ENCODE measurements around the gene ATF4. TPM values are rescaled to one million over a fixed set of nuclear protein-coding genes. Genes with fewer than 3 reads are reported as not detected.

The ATF4 gene
- total RNA-seq, 1 donor from 2014 or later, result 136 TPM

- no peak overlapping the region for H3K27ac ChIP-seq (ENCODE audit: low read depth, low read length)
- peaks cover 0 to 15% (median 13%) of the 10 kb centered on the region in 3 donors for H3K36me3 ChIP-seq (ENCODE audit: control insufficient read depth in 3 of 3, insufficient read depth in 3 of 3, low read length in 3 of 3)
- peaks cover 0 to 10% (median 3%) of the 10 kb centered on the region in 3 donors for H3K27me3 ChIP-seq (ENCODE audit: control insufficient read depth in 3 of 3, insufficient read depth in 3 of 3, low read length in 3 of 3)
- H3K4me3 ChIP-seq (ENCODE audit: low read length in 3 of 3), result peak overlapping the region in 1 of 3 donors; percentile 13
- no peaks in the 10 kb centered on the region for H3K9me3 ChIP-seq (ENCODE audit: control insufficient read depth in 3 of 3, low read length in 3 of 3)
- H3K9ac ChIP-seq (ENCODE audit: low read depth in 1 of 3, low read length in 3 of 3), result peak overlapping the region in 1 of 3 donors; percentile 10
- H3K4me1 ChIP-seq (ENCODE audit: control insufficient read depth in 3 of 3, insufficient read depth in 3 of 3, low read length in 3 of 3), result peaks cover 31 to 40% (median 32%) of the 10 kb centered on the region in 3 donors
Measured at GRCh38 chr22:39534092-39534506, 13.7 kb downstream of the ATF4 start.

- Histone ChIP-seq H3K27me3 (ENCODE audit: control insufficient read depth in 3 of 3, insufficient read depth in 3 of 3, low read length in 3 of 3) (peaks cover 0 to 10% (median 3%) of the 10 kb centered on the region in 3 donors), H3K4me3 (ENCODE audit: low read length in 3 of 3) (peak overlapping the region in 2 of 3 donors; percentile 13 to 41), H3K4me1 (ENCODE audit: control insufficient read depth in 3 of 3, insufficient read depth in 3 of 3, low read length in 3 of 3) (peaks cover 25 to 33% (median 26%) of the 10 kb centered on the region in 3 donors), H3K36me3 (ENCODE audit: control insufficient read depth in 3 of 3, insufficient read depth in 3 of 3, low read length in 3 of 3) (peaks cover 0 to 12% (median 9%) of the 10 kb centered on the region in 3 donors), H3K27ac (ENCODE audit: low read depth, low read length) (no peak overlapping the region), H3K9me3 (ENCODE audit: control insufficient read depth in 3 of 3, low read length in 3 of 3) (no peaks in the 10 kb centered on the region), H3K9ac (ENCODE audit: low read depth in 1 of 3, low read length in 3 of 3) (peak overlapping the region in 1 of 3 donors; percentile 10)
Measured at GRCh38 chr22:39534591-39535356, 14.4 kb downstream of the ATF4 start.

GRCh38 chr22:39535357-39535725, 15.0 kb downstream of the ATF4 start:
- Histone ChIP-seq H3K27ac (ENCODE audit: low read depth, low read length) (no peak overlapping the region), H3K4me3 (ENCODE audit: low read length in 3 of 3) (no peak overlapping the region), H3K9me3 (ENCODE audit: control insufficient read depth in 3 of 3, low read length in 3 of 3) (no peaks in the 10 kb centered on the region), H3K4me1 (ENCODE audit: control insufficient read depth in 3 of 3, insufficient read depth in 3 of 3, low read length in 3 of 3) (peaks cover 21 to 27% (median 21%) of the 10 kb centered on the region in 3 donors), H3K36me3 (ENCODE audit: control insufficient read depth in 3 of 3, insufficient read depth in 3 of 3, low read length in 3 of 3) (peaks cover 0 to 8% (median 7%) of the 10 kb centered on the region in 3 donors), H3K9ac (ENCODE audit: low read depth in 1 of 3, low read length in 3 of 3) (no peak overlapping the region), H3K27me3 (ENCODE audit: control insufficient read depth in 3 of 3, insufficient read depth in 3 of 3, low read length in 3 of 3) (peaks cover 0 to 14% (median 3%) of the 10 kb centered on the region in 3 donors)

DNA sequence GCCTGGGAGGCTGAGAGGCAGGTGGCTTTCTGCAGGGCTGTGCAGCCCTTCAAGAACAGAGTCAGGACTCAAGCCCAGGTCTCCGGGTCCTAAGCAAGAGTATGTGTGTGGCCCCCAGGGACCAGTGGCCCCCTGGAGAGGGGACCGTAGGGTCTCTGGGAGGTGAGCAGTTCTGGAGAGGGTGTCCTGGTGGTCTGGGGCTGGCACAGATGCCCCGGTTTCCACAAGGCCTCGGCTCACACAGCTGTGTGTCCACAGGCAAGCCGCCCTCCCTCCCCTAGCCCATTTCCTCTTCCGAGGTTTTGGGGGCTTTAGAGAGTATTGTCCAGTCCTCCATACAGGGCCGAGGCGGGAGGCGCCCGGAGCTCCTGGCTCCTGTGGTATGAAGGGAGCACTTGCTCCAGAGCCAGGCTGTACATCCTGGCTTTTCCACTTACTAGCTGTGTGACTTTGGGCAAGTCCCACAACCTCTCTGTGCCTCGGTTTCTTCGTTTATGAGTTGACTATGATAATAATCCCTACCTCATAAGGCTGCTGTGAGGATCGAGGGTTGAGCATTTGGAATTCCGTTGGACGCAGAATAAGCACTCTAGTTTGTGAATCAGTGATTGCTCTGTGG, 15.6 kb downstream of the ATF4 start:
- no peak overlapping the region for H3K27ac ChIP-seq (ENCODE audit: low read depth, low read length)
- H3K27me3 ChIP-seq (ENCODE audit: control insufficient read depth in 3 of 3, insufficient read depth in 3 of 3, low read length in 3 of 3), result peaks cover 0 to 18% (median 3%) of the 10 kb centered on the region in 3 donors
- H3K4me3 ChIP-seq (ENCODE audit: low read length in 3 of 3), result no peak overlapping the region
- H3K4me1 ChIP-seq (ENCODE audit: control insufficient read depth in 3 of 3, insufficient read depth in 3 of 3, low read length in 3 of 3), result peaks cover 15 to 21% (median 17%) of the 10 kb centered on the region in 3 donors
- H3K9me3 ChIP-seq (ENCODE audit: control insufficient read depth in 3 of 3, low read length in 3 of 3), result no peaks in the 10 kb centered on the region
- H3K9ac ChIP-seq (ENCODE audit: low read depth in 1 of 3, low read length in 3 of 3), result no peak overlapping the region
- peaks cover 0 to 6% (median 4%) of the 10 kb centered on the region in 3 donors for H3K36me3 ChIP-seq (ENCODE audit: control insufficient read depth in 3 of 3, insufficient read depth in 3 of 3, low read length in 3 of 3)

- Histone ChIP-seq H3K27ac (ENCODE audit: low read depth, low read length) (no peak overlapping the region), H3K9me3 (ENCODE audit: control insufficient read depth in 3 of 3, low read length in 3 of 3) (no peaks in the 10 kb centered on the region)
Measured at GRCh38 chr22:39536711-39537110, 16.3 kb downstream of the ATF4 start.

GRCh38 chr22:39537975-39538374, 17.6 kb downstream of the ATF4 start:
- Histone ChIP-seq H3K27me3 (ENCODE audit: control insufficient read depth in 3 of 3, insufficient read depth in 3 of 3, low read length in 3 of 3) (peaks cover 5 to 21% (median 7%) of the 10 kb centered on the region in 3 donors), H3K9me3 (ENCODE audit: control insufficient read depth in 3 of 3, low read length in 3 of 3) (no peaks in the 10 kb centered on the region), H3K4me1 (ENCODE audit: control insufficient read depth in 3 of 3, insufficient read depth in 3 of 3, low read length in 3 of 3) (peaks cover 3 to 8% (median 4%) of the 10 kb centered on the region in 3 donors), H3K36me3 (ENCODE audit: control insufficient read depth in 3 of 3, insufficient read depth in 3 of 3, low read length in 3 of 3) (no peaks in the 10 kb centered on the region), H3K9ac (ENCODE audit: low read depth in 1 of 3, low read length in 3 of 3) (no peak overlapping the region), H3K4me3 (ENCODE audit: low read length in 3 of 3) (no peak overlapping the region), H3K27ac (ENCODE audit: low read depth, low read length) (no peak overlapping the region)

More at GRCh38 chr22:39536711-39537110, 16.3 kb downstream of the ATF4 start:
- no peak overlapping the region for H3K4me3 ChIP-seq (ENCODE audit: low read length in 3 of 3)
- H3K4me1 ChIP-seq (ENCODE audit: control insufficient read depth in 3 of 3, insufficient read depth in 3 of 3, low read length in 3 of 3), result peaks cover 7 to 13% (median 9%) of the 10 kb centered on the region in 3 donors
- H3K9ac ChIP-seq (ENCODE audit: low read depth in 1 of 3, low read length in 3 of 3), result no peak overlapping the region
- peaks cover 0 to 2% (median 0%) of the 10 kb centered on the region in 3 donors for H3K36me3 ChIP-seq (ENCODE audit: control insufficient read depth in 3 of 3, insufficient read depth in 3 of 3, low read length in 3 of 3)
- H3K27me3 ChIP-seq (ENCODE audit: control insufficient read depth in 3 of 3, insufficient read depth in 3 of 3, low read length in 3 of 3), result peaks cover 2 to 20% (median 3%) of the 10 kb centered on the region in 3 donors

- H3K27me3 ChIP-seq (ENCODE audit: control insufficient read depth in 3 of 3, insufficient read depth in 3 of 3, low read length in 3 of 3), result peaks cover 24 to 47% (median 40%) of the 10 kb centered on the region in 3 donors
- H3K9me3 ChIP-seq (ENCODE audit: control insufficient read depth in 3 of 3, low read length in 3 of 3), result no peaks in the 10 kb centered on the region
- no peaks in the 10 kb centered on the region for H3K36me3 ChIP-seq (ENCODE audit: control insufficient read depth in 3 of 3, insufficient read depth in 3 of 3, low read length in 3 of 3)
- peaks cover 0 to 5% (median 0%) of the 10 kb centered on the region in 3 donors for H3K4me1 ChIP-seq (ENCODE audit: control insufficient read depth in 3 of 3, insufficient read depth in 3 of 3, low read length in 3 of 3)
- no peak overlapping the region for H3K27ac ChIP-seq (ENCODE audit: low read depth, low read length)
- H3K9ac ChIP-seq (ENCODE audit: low read depth in 1 of 3, low read length in 3 of 3), result no peak overlapping the region
- no peak overlapping the region for H3K4me3 ChIP-seq (ENCODE audit: low read length in 3 of 3)
Measured at GRCh38 chr22:39543095-39543494, 22.7 kb downstream of the ATF4 start.

DNA sequence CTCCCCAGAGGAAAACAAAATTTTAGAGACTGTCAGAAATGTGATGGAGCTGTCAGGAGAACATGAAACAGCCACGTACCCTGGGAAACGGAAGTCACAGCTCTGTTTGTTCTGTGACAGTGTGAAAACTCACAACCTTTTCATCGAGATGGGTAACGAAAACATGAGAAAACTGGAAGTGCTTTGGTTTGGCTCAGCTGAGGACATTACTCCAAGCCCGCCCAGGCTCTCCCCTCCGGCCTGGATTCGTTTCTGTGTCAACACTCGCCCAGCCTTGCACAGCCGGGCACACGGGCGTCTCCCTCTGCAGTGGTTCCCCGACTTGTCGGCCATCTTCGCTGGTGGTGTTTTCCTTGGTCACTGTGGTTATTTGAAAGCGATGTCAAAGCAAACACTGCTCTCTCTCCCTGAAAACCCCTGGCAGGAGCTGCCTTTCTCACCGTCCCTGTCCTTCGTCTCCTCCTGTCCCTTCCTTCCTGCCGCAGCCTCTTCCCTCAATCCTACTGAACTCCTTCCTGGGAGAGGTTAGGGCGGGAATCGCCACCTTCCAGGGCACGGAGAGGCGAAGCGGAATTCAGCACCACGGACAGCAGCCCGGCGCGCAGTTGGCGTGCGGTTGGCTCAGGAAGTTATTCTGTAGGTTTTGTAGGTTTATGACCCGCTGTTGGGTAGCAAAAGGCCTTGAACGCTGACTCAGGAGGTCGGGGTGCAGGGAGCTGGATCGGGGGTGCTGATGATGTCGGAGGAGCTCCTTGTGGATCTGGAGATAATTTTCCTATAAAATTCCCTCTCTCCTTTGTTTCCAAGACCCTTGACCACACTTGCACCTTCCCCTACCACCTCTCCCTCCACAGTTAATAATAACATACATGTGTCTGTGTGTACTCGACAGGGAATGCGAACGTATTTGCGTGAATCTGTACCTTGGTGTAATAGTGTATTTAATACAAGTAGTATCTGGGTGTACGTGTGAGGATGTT, 25.3 kb downstream of the ATF4 start:
- Histone ChIP-seq H3K4me3 (ENCODE audit: low read length in 3 of 3) (no peak overlapping the region), H3K27me3 (ENCODE audit: control insufficient read depth in 3 of 3, insufficient read depth in 3 of 3, low read length in 3 of 3) (peaks cover 34 to 56% (median 56%) of the 10 kb centered on the region in 3 donors)

DNA sequence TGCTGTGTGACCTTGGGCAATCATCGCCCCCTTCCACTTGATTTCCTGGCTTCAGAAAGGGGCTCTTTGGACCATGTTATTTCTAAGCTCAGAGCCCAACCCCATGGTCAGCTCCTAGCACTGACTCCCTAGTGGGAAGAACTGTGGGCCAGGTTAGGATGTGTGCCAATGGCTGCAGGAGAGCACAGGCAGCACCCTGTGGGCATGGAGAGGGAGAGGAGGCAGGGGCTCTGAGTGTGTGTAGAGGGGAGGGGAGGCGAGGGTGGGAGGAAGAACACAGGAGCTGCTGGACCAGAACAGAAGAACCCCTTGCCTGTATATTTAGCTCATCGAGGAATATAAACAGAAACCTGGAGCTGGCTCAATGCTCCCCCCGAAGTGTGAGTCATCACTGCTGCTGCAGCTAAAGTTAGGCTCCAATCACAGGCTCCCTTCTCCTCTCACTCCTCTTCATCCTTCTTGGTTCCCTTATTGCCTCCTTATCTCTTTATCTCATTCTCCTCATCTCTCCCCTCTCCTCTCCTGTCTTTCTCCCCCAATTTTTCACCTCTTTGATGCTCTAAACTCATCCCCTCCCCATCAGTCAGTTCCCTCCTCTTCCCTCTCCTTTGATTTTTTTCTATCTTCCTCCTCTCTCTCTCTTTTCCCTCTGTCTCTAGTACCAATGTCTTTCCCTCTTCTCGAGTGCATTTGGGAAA, 26.7 kb downstream of the ATF4 start:
- Histone ChIP-seq H3K9me3 (ENCODE audit: control insufficient read depth in 3 of 3, low read length in 3 of 3) (no peaks in the 10 kb centered on the region), H3K27ac (ENCODE audit: low read depth, low read length) (no peak overlapping the region), H3K36me3 (ENCODE audit: control insufficient read depth in 3 of 3, insufficient read depth in 3 of 3, low read length in 3 of 3) (no peaks in the 10 kb centered on the region), H3K9ac (ENCODE audit: low read depth in 1 of 3, low read length in 3 of 3) (no peak overlapping the region), H3K27me3 (ENCODE audit: control insufficient read depth in 3 of 3, insufficient read depth in 3 of 3, low read length in 3 of 3) (peaks cover 35 to 56% (median 55%) of the 10 kb centered on the region in 3 donors), H3K4me3 (ENCODE audit: low read length in 3 of 3) (no peak overlapping the region), H3K4me1 (ENCODE audit: control insufficient read depth in 3 of 3, insufficient read depth in 3 of 3, low read length in 3 of 3) (peaks cover 0 to 5% (median 0%) of the 10 kb centered on the region in 3 donors)

More for the DNA sequence above, 25.3 kb downstream of the ATF4 start:
- Histone ChIP-seq H3K27ac (ENCODE audit: low read depth, low read length) (no peak overlapping the region), H3K9ac (ENCODE audit: low read depth in 1 of 3, low read length in 3 of 3) (no peak overlapping the region), H3K36me3 (ENCODE audit: control insufficient read depth in 3 of 3, insufficient read depth in 3 of 3, low read length in 3 of 3) (no peaks in the 10 kb centered on the region), H3K4me1 (ENCODE audit: control insufficient read depth in 3 of 3, insufficient read depth in 3 of 3, low read length in 3 of 3) (peaks cover 0 to 5% (median 0%) of the 10 kb centered on the region in 3 donors), H3K9me3 (ENCODE audit: control insufficient read depth in 3 of 3, low read length in 3 of 3) (no peaks in the 10 kb centered on the region)

Measured in skeletal muscle tissue (tissue), 4 donors.